Erythroblast (primary cell): Measurements from ENCODE around the gene GTF2IRD2.
A peak's percentile ranks its signal among the peaks of the same experiment; 100 is the strongest.
"Not testable (repeated sequence)": the region's sequence is repeated elsewhere in the genome, so short reads cannot be mapped to it uniquely, and the experiment has no call there.

Source experiments
- DNase-seq, 2 experiments: peaks; one replicate each; lab custom pipeline; 2025; lab: John Stamatoyannopoulos, UW

The GTF2IRD2 gene

GRCh38 chr7:74788369-74789150 is 62.8 kb downstream of the GTF2IRD2 start:
- DNase-seq = peak; percentile 90 to 96

GRCh38 chr7:74783595-74783994 is 67.8 kb downstream of the GTF2IRD2 start:
- not testable (repeated sequence) for DNase-seq

GRCh38 chr7:74781746-74782145 is 69.7 kb downstream of the GTF2IRD2 start:
- DNase-seq = not testable (repeated sequence)

GRCh38 chr7:74779053-74779452 is 72.4 kb downstream of the GTF2IRD2 start:
- not testable (repeated sequence) for DNase-seq

- not testable (repeated sequence) for DNase-seq
Measured at GRCh38 chr7:74775111-74775510, 76.3 kb downstream of the GTF2IRD2 start.

GRCh38 chr7:74773760-74774750 is 77.3 kb downstream of the GTF2IRD2 start, which contains the start of gene NCF1:
NCF1 (plus strand) TSS chr7:74774011; CDS start chr7:74774032, 21 bp downstream.
- DNase-seq = not testable (repeated sequence)

GRCh38 chr7:74772093-74772492 is 79.3 kb downstream of the GTF2IRD2 start:
- not testable (repeated sequence) for DNase-seq

- DNase-seq = not testable (repeated sequence)
Measured at GRCh38 chr7:74770062-74770461, 81.3 kb downstream of the GTF2IRD2 start.

- DNase-seq = not testable (repeated sequence)
Measured at GRCh38 chr7:74766991-74767390, 84.4 kb downstream of the GTF2IRD2 start.

GRCh38 chr7:74766509-74766908 is 84.9 kb downstream of the GTF2IRD2 start:
- DNase-seq = not testable (repeated sequence)

- DNase-seq = not testable (repeated sequence)
Measured at GRCh38 chr7:74765205-74765918, 86.0 kb downstream of the GTF2IRD2 start.

- not testable (repeated sequence) for DNase-seq
Measured at GRCh38 chr7:74758982-74759381, 92.4 kb downstream of the GTF2IRD2 start.

GRCh38 chr7:74758268-74758667 is 93.1 kb downstream of the GTF2IRD2 start:
- DNase-seq = not testable (repeated sequence)

GRCh38 chr7:74756673-74757072 is 94.7 kb downstream of the GTF2IRD2 start:
- not testable (repeated sequence) for DNase-seq

GRCh38 chr7:74753921-74754482 is 97.4 kb downstream of the GTF2IRD2 start:
- DNase-seq = not testable (repeated sequence)
